OCI-LY1 (cell line): Measurements from ENCODE around the gene IRS2.

Experiments used
- H2AFZ ChIP-seq: fragments of 200-600 bp; sonication (generic), shearing (Covaris generic); 2 replicates; pipeline ENCODE4 v1.6.0; 2014; ENCODE audit warnings: antibody characterized with exemption, mild to moderate bottlenecking, low read length
- H3F3A ChIP-seq: fragments of 200-600 bp; sonication (generic), shearing (Covaris generic); 2 replicates; pipeline ENCODE4 v1.6.0; 2014; ENCODE audit warnings: mild to moderate bottlenecking, antibody characterized with exemption, low read length, moderate library complexity; ENCODE audit not compliant: insufficient read depth
- H3K27ac ChIP-seq: fragments of 200-600 bp; sonication (generic); 2 replicates; pipeline ENCODE4 v1.5.1; 2014; ENCODE audit warnings: low read length, mixed run types, mild to moderate bottlenecking, low read depth; ENCODE audit not compliant: poor library complexity, severe bottlenecking
- H3K27me3 ChIP-seq: fragments of 200-600 bp; sonication (generic); 2 replicates; pipeline ENCODE4 v1.6.0; 2014; ENCODE audit warnings: antibody characterized with exemption, mild to moderate bottlenecking, low read length, moderate library complexity; ENCODE audit not compliant: insufficient read depth
- H3K36me3 ChIP-seq: fragments of 200-600 bp; sonication (generic); 2 replicates; pipeline ENCODE4 v1.6.1; 2014; ENCODE audit warnings: mild to moderate bottlenecking, antibody characterized with exemption, low read length, moderate library complexity, mixed read lengths; ENCODE audit not compliant: insufficient read depth
- H3K4me1 ChIP-seq: fragments of 200-600 bp; sonication (generic); 2 replicates; pipeline ENCODE4 v1.5.1; 2014; ENCODE audit warnings: mild to moderate bottlenecking, low read length, moderate library complexity; ENCODE audit not compliant: insufficient read depth, severe bottlenecking
- H3K4me2 ChIP-seq: fragments of 200-600 bp; sonication (generic), shearing (Covaris generic); 2 replicates; pipeline ENCODE4 v1.6.1; 2014; ENCODE audit warnings: low read length
- H3K4me3 ChIP-seq: fragments of 200-600 bp; sonication (generic); 2 replicates; pipeline ENCODE4 v1.5.1; 2014; ENCODE audit warnings: low read length, low read depth, mild to moderate bottlenecking, mixed read lengths; ENCODE audit not compliant: poor library complexity, severe bottlenecking
- H3K79me2 ChIP-seq: fragments of 200-600 bp; shearing (Covaris generic); 2 replicates; pipeline ENCODE4 v1.6.1; 2016; ENCODE audit warnings: mixed run types, low read length, mixed read lengths; ENCODE audit not compliant: insufficient read depth
- H3K9ac ChIP-seq: fragments of 200-600 bp; sonication (generic), shearing (Covaris generic); 2 replicates; pipeline ENCODE4 v1.6.1; 2014; ENCODE audit warnings: mild to moderate bottlenecking, low read length, mixed read lengths
- H3K9me2 ChIP-seq: fragments of 200-600 bp; sonication (generic), shearing (Covaris generic); 2 replicates; pipeline ENCODE4 v1.6.1; 2014; ENCODE audit warnings: low read depth, mild to moderate bottlenecking, low read length, mixed read lengths
- H3K9me3 ChIP-seq: fragments of 200-600 bp; shearing (Covaris generic); 2 replicates; pipeline ENCODE4 v1.6.1; 2014; ENCODE audit warnings: low read length, mixed read lengths
- H4K20me1 ChIP-seq: fragments of 200-600 bp; sonication (generic), shearing (Covaris generic); 2 replicates; pipeline ENCODE4 v1.6.0; 2016; ENCODE audit warnings: mild to moderate bottlenecking, low read length; ENCODE audit not compliant: insufficient read depth
- EZH2 ChIP-seq: fragments of 200-600 bp; sonication (generic), shearing (Covaris generic); IDR thresholded peaks from 2 replicates; pipeline ENCODE4 v1.8.0; 2017; ENCODE audit warnings: borderline replicate concordance, mixed run types, mild to moderate bottlenecking, antibody characterized with exemption, low read length, moderate library complexity, mixed read lengths
- TF ChIP-seq, protein P1 (sequence below): fragments of 200-600 bp; sonication (generic), shearing (Covaris generic); IDR thresholded peaks from 2 replicates; pipeline ENCODE4 v1.5.1; 2017; ENCODE audit warnings: mild to moderate bottlenecking, antibody characterized with exemption, low read length, moderate library complexity, mixed read lengths

The IRS2 gene

DNA sequence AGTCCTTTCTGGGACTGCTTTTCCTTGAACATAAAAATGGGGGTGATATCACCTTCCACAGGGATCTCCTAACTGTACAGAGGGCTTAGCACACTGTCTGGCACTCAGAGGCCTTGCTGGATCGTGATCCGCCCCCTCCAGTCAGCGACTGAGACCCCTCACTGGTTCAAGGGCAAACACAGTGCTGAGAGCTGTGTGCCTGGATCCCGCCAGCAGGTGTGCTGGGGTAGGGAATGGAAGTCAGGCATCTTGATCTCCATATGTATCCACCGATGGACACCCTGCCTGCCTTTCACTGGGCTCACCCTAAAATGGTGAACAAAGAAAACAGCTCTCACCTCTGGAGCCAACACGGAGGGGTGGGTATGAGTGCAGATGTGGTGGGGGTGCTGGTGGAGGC, 64.3 kb downstream of the IRS2 start:
- H3K9me2 ChIP-seq = no peaks in the 10 kb centered on the region
- no peaks in the 10 kb centered on the region for H3K9me3 ChIP-seq
- no peaks in the 10 kb centered on the region for H3F3A ChIP-seq
- no peaks in the 10 kb centered on the region for H3K4me1 ChIP-seq
- H3K9ac ChIP-seq = no peak overlapping the region
- H3K27me3 ChIP-seq = peaks cover 4% of the 10 kb centered on the region; the same call in 1 of the 2 replicates
- no peak for TF ChIP-seq EZH2
- TF ChIP-seq, protein P1, sequence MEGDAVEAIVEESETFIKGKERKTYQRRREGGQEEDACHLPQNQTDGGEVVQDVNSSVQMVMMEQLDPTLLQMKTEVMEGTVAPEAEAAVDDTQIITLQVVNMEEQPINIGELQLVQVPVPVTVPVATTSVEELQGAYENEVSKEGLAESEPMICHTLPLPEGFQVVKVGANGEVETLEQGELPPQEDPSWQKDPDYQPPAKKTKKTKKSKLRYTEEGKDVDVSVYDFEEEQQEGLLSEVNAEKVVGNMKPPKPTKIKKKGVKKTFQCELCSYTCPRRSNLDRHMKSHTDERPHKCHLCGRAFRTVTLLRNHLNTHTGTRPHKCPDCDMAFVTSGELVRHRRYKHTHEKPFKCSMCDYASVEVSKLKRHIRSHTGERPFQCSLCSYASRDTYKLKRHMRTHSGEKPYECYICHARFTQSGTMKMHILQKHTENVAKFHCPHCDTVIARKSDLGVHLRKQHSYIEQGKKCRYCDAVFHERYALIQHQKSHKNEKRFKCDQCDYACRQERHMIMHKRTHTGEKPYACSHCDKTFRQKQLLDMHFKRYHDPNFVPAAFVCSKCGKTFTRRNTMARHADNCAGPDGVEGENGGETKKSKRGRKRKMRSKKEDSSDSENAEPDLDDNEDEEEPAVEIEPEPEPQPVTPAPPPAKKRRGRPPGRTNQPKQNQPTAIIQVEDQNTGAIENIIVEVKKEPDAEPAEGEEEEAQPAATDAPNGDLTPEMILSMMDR = no peak
- H3K36me3 ChIP-seq = no peaks in the 10 kb centered on the region
- no peak overlapping the region for H3K4me3 ChIP-seq
- H3K79me2 ChIP-seq = no peaks in the 10 kb centered on the region
- no peaks in the 10 kb centered on the region for H4K20me1 ChIP-seq
- H3K27ac ChIP-seq = no peak overlapping the region
- no peak overlapping the region for H2AFZ ChIP-seq
- H3K4me2 ChIP-seq = no peak overlapping the region

DNA sequence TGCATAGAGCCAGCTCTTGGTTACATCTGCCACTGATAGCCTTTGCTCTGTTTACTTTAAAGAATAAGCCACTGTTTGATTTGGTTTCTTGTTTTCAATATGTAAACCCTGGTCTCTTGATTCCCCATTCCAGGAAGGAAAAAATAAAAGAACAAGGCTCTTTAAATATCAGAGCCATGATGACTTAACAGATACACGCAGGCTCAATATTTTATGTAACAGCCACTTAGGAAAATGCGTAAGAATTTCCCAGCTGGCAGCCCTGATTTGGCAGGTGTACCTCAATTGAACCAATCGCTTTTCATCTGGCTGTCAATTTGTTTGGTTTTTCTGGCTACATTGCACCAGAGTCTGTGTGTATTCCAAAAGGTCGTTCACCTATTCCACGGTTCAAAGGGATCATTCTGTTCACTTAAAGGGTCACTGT, 65.6 kb downstream of the IRS2 start:
- peaks cover 4% of the 10 kb centered on the region; the same call in 1 of the 2 replicates for H3K27me3 ChIP-seq
- no peak overlapping the region for H3K4me3 ChIP-seq
- no peak overlapping the region for H3K4me2 ChIP-seq
- H3K36me3 ChIP-seq = no peaks in the 10 kb centered on the region
- no peaks in the 10 kb centered on the region for H3K79me2 ChIP-seq
- H3K4me1 ChIP-seq = no peaks in the 10 kb centered on the region
- no peaks in the 10 kb centered on the region for H3F3A ChIP-seq
- no peak overlapping the region for H3K9ac ChIP-seq
- H4K20me1 ChIP-seq = no peaks in the 10 kb centered on the region
- no peaks in the 10 kb centered on the region for H3K9me3 ChIP-seq
- no peak overlapping the region for H3K27ac ChIP-seq
- TF ChIP-seq EZH2 = no peak
- TF ChIP-seq, protein P1 = no peak
- H3K9me2 ChIP-seq = no peaks in the 10 kb centered on the region
- no peak overlapping the region for H2AFZ ChIP-seq

DNA sequence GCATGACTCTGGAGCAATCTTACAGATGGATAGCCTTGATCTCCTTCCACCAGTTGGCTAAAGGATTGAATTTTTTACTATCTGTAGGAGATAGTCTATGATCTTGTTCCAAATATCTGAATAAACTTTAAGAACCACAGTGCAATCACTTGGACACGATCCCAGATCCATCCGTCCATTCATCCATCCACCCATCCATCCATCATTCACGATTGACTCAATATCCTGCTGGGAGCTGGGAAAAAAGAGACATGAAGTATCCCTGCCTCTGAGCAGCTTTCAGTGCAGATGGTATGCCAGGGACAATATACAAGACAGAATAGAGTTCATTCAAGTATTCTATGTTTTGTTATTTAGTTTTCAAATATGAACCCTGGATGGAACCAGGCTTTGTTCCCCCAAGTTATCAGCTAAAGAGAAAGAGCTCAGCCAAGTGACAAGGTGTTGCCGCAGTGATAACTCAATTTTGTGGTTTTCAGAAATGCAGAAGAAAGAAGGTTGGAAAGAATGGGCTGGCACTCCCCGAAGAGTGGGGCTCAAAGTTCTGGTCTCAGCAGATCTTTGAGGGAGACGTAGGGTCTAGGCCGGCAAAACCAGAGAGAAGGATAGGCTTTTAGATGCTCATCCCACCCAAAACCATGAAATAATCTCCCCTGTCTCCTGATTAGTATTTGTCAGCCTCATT, 66.3 kb downstream of the IRS2 start:
- H3K9me3 ChIP-seq = no peaks in the 10 kb centered on the region
- H3K36me3 ChIP-seq = no peaks in the 10 kb centered on the region
- no peaks in the 10 kb centered on the region for H4K20me1 ChIP-seq
- no peak overlapping the region for H3K4me3 ChIP-seq
- no peak overlapping the region for H3K9ac ChIP-seq
- H3K27me3 ChIP-seq = peaks cover 1% of the 10 kb centered on the region; the same call in 1 of the 2 replicates
- TF ChIP-seq, protein P1 = no peak
- TF ChIP-seq EZH2 = no peak
- H3F3A ChIP-seq = no peaks in the 10 kb centered on the region
- no peaks in the 10 kb centered on the region for H3K9me2 ChIP-seq
- H3K79me2 ChIP-seq = no peaks in the 10 kb centered on the region
- H3K27ac ChIP-seq = no peak overlapping the region
- H3K4me1 ChIP-seq = no peaks in the 10 kb centered on the region
- no peak overlapping the region for H3K4me2 ChIP-seq
- no peak overlapping the region for H2AFZ ChIP-seq
